GM18907 (cell line): Measurements from ENCODE around the gene DTNBP1.

Source experiments
- ATAC-seq: cut with Tn5 transposase; IDR thresholded peaks from one replicate; pipeline ENCODE4 v1.9.1; 2021; ENCODE audit warnings: mild to moderate bottlenecking, moderate library complexity; ENCODE audit not compliant: unreplicated experiment

The DTNBP1 gene

GRCh38 chr6:15626878-15627674 lies 35.8 kb downstream of the DTNBP1 start:
- ATAC-seq = no peak

- no peak for ATAC-seq
Measured at GRCh38 chr6:15626160-15626559, 36.7 kb downstream of the DTNBP1 start.

- no peak for ATAC-seq
Measured at GRCh38 chr6:15623276-15624116, 39.3 kb downstream of the DTNBP1 start.

GRCh38 chr6:15622045-15622740 lies 40.6 kb downstream of the DTNBP1 start:
- ATAC-seq = no peak

- peak; percentile 91 for ATAC-seq
Measured at GRCh38 chr6:15621203-15622044, 41.4 kb downstream of the DTNBP1 start.

- ATAC-seq = no peak
Measured at GRCh38 chr6:15620611-15621010, 42.2 kb downstream of the DTNBP1 start.

GRCh38 chr6:15619330-15619729 lies 43.5 kb downstream of the DTNBP1 start:
- no peak for ATAC-seq

- ATAC-seq = no peak
Measured at GRCh38 chr6:15618685-15619084, 44.1 kb downstream of the DTNBP1 start.

GRCh38 chr6:15616261-15616660 lies 46.6 kb downstream of the DTNBP1 start:
- ATAC-seq = no peak

GRCh38 chr6:15615802-15616201 lies 47.0 kb downstream of the DTNBP1 start:
- ATAC-seq = no peak

- ATAC-seq = no peak
Measured at GRCh38 chr6:15614277-15614676, 48.6 kb downstream of the DTNBP1 start.

GRCh38 chr6:15608396-15608795 lies 54.4 kb downstream of the DTNBP1 start:
- ATAC-seq = no peak

- no peak for ATAC-seq
Measured at GRCh38 chr6:15607603-15608002, 55.2 kb downstream of the DTNBP1 start.

- ATAC-seq = no peak
Measured at GRCh38 chr6:15606347-15606746, 56.5 kb downstream of the DTNBP1 start.

GRCh38 chr6:15604843-15605242 lies 58.0 kb downstream of the DTNBP1 start:
- ATAC-seq = no peak

GRCh38 chr6:15602154-15602553 lies 60.7 kb downstream of the DTNBP1 start:
- no peak for ATAC-seq

- ATAC-seq = no peak
Measured at GRCh38 chr6:15598273-15598798, 64.5 kb downstream of the DTNBP1 start.

- no peak for ATAC-seq
Measured at GRCh38 chr6:15596186-15596896, 66.5 kb downstream of the DTNBP1 start.

- no peak for ATAC-seq
Measured at GRCh38 chr6:15595461-15596173, 67.2 kb downstream of the DTNBP1 start.
